H1 (cell line): Measurements from ENCODE around the gene KCNS3. TPM values are rescaled to one million over a fixed set of nuclear protein-coding genes. Genes with fewer than 3 reads are reported as not detected.

ENCODE experiments used
- CREB1 ChIP-seq: IDR thresholded peaks from 2 replicates; pipeline ENCODE4 v1.6.1; 2012; ENCODE audit warnings: inconsistent platforms
- CTCF ChIP-seq, 3 experiments: IDR thresholded peaks; 1 replicate in 2 of 3; 2 replicates in 1 of 3; pipeline versions ENCODE4 v1.5.1 to v1.6.1; 2011; ENCODE audit warnings: low read length in 3 of 3, mild to moderate bottlenecking in 3 of 3, inconsistent platforms in 2 of 3, low read depth in 1 of 3, moderate library complexity in 1 of 3; ENCODE audit not compliant: insufficient read depth in 1 of 3; ENCODE audit errors: control extremely low read depth in 1 of 3
- E2F6 ChIP-seq: IDR thresholded peaks from 2 replicates; pipeline ENCODE4 v1.6.1; 2012; ENCODE audit warnings: inconsistent platforms
- HDAC2 ChIP-seq, 2 experiments: fragments of 300-600 bp in 1 of 2; sonication (generic) in 1 of 2; IDR thresholded peaks; 2 replicates each; pipeline ENCODE4 v1.6.1; 2011 to 2012; ENCODE audit warnings: low read depth in 2 of 2, low read length in 2 of 2, mild to moderate bottlenecking in 2 of 2, moderate library complexity in 2 of 2, borderline replicate concordance in 1 of 2, inconsistent platforms in 1 of 2
- JUND ChIP-seq: IDR thresholded peaks from 2 replicates; pipeline ENCODE4 v1.6.1; 2011; ENCODE audit warnings: mild to moderate bottlenecking, improper control_type of control experiment, low read length
- KDM1A ChIP-seq: fragments of 200-600, 300-600 bp; sonication (generic); IDR thresholded peaks from 2 replicates; pipeline ENCODE4 v1.7.1; 2016; ENCODE audit warnings: mild to moderate bottlenecking, low read length, borderline replicate concordance
- NANOG ChIP-seq: IDR thresholded peaks from 2 replicates; pipeline ENCODE4 v1.6.1; 2011; ENCODE audit warnings: low read length, low read depth, mild to moderate bottlenecking, inconsistent platforms; ENCODE audit not compliant: insufficient read depth, poor library complexity, severe bottlenecking
- PHF8 ChIP-seq: fragments of 200-600 bp; sonication (generic); conservative IDR thresholded peaks from 2 replicates; pipeline ENCODE4 v1.7.1; 2012; ENCODE audit warnings: low read depth, mild to moderate bottlenecking, inconsistent platforms, low read length, moderate library complexity
- RAD21 ChIP-seq, 2 experiments: IDR thresholded peaks in 1 of 2; conservative IDR thresholded peaks in 1 of 2; 2 replicates each; pipeline ENCODE4 v1.6.1; 2011; ENCODE audit warnings: low read depth in 2 of 2, low read length in 2 of 2, improper control_type of control experiment in 1 of 2, inconsistent platforms in 1 of 2, mild to moderate bottlenecking in 1 of 2, moderate library complexity in 1 of 2
- SP1 ChIP-seq: IDR thresholded peaks from 2 replicates; pipeline ENCODE4 v1.6.1; 2011; ENCODE audit warnings: low read depth, low read length
- TEAD4 ChIP-seq: IDR thresholded peaks from 2 replicates; pipeline ENCODE4 v1.6.1; 2012; ENCODE audit warnings: low read depth, low read length, inconsistent platforms, mixed read lengths
- USF2 ChIP-seq: IDR thresholded peaks from 2 replicates; pipeline ENCODE4 v1.6.1; 2011; ENCODE audit warnings: low read length, improper control_type of control experiment
- polyA plus RNA-seq, 7 experiments: library from polyadenylated mRNA; depleted of rRNA in 3 of 7; stranded (reverse) in 5 of 7; unstranded in 2 of 7; fragments of >200 nt in 5 of 7; fragments of 200-250 nt in 2 of 7; gene quantifications; 1 replicate in 5 of 7; 2 replicates in 1 of 7; 4 replicates in 1 of 7; pipeline versions ENCODE4 v1.2.1 to v1.2.3, GENCODE V29; 2011 to 2013; ENCODE audit warnings: missing spikeins in 2 of 7, mixed read lengths in 2 of 7
- total RNA-seq: library from RNA; stranded (reverse); fragmentation: NEBNext Ultra II Directional; extraction: Animal tissue kit (Norgen Biotek cat#: 25700); gene quantifications from 2 replicates; pipeline ENCODE4 v1.2.1, GENCODE V29; 2021

Gene KCNS3
- total and polyA plus RNA-seq, 2 of the 8 experiments (the other 6 are each of a cell fraction or from before 2014, with no cell fraction given): 22.7 to 23.0 TPM

DNA sequence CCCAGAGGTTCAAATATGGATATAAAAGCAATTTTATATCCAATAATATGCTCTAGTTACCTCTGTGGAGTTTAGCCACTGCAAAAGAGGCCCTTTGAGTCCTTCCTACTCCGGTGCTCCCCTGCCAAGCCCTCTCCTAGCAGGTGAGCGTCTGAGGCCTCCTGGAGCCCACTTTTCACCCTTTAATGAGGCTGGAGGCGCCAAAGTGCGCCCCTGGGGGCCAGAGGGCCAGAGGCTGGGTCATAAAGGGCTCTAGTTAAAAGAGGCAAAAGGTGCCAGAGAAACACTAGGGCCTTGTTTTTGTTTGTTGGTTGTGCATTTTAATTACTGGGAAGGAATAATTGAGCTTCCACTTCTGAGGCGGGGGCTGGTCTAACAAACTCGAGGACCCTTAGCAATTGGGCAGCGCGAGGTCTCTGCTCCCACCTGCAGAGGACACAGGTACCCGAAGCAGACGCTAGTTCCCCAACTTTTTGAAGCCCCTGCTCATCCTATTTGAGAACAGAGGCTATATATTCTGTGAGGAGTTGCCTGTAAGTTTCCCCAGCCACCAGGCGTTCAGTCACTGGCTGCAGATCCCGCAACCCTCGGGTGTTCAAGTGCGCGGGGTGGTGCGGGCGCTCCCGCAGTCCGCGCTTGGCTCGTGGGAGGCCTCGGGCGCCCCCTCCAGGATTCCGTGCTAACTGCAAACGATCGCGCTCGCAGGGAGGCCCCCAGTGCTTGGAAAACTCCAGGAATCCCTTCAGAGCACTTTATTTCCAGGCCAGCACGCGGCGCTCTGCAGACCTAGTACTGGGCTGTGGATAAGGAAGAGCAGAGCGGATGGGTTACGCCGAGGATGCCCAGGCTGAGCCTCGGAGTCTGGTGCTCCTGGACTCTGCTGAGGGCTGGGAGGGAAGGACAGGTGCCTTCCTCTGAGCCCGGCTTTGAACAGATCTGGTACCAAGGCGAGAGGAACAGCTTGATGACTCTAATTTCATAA lies 48.1 kb upstream of the KCNS3 start (continued):
- TF ChIP-seq PHF8 (no peak), CTCF (IDR thresholded peaks at IDR 0.05; ENCODE audit: control extremely low read depth in 1 of 3, insufficient read depth in 1 of 3, low read depth in 1 of 3, low read length in 3 of 3) (peak; percentile 78 to 98 (median 97)), USF2 (no peak), E2F6 (peak; percentile 79; the same call in 1 of the 2 replicates), JUND (peak; percentile 38), SP1 (0 out of 2 replicates have a peak, but pooled peaks have one; percentile 37), RAD21 (IDR thresholded peaks at IDR 0.05 in 1 of 2, conservative IDR thresholded peaks at IDR 0.05 in 1 of 2; ENCODE audit: low read depth in 2 of 2, low read length in 2 of 2) (peak; percentile 72 to 79), KDM1A (no peak), HDAC2 (IDR thresholded peaks at IDR 0.05; ENCODE audit: borderline replicate concordance in 1 of 2, low read depth in 2 of 2, low read length in 2 of 2) (peak; percentile 86 to 94; a peak in 3 of 4 replicates), TEAD4 (peak; percentile 54; the same call in 1 of the 2 replicates), NANOG (peak; percentile 68), CREB1 (peak; percentile 35; the same call in 1 of the 2 replicates)
